GM08714 (cell line): ENCODE measurements around the gene KIAA1549.

Source experiments
- H3K4me3 ChIP-seq: fragments of 200-500 bp; sonication (Bioruptor generic); 2 replicates; pipeline ENCODE4 v1.5.1; 2014; ENCODE audit warnings: mild to moderate bottlenecking, low read length, inconsistent platforms
- ZNF274 ChIP-seq: IDR thresholded peaks from 2 replicates; pipeline ENCODE4 v1.6.1; 2012; ENCODE audit warnings: mild to moderate bottlenecking, low read depth, low read length

Gene KIAA1549

GRCh38 chr7:138864667-138865066, 116.5 kb downstream of the KIAA1549 start:
- no peak overlapping the region for H3K4me3 ChIP-seq
- no peak for TF ChIP-seq ZNF274

DNA sequence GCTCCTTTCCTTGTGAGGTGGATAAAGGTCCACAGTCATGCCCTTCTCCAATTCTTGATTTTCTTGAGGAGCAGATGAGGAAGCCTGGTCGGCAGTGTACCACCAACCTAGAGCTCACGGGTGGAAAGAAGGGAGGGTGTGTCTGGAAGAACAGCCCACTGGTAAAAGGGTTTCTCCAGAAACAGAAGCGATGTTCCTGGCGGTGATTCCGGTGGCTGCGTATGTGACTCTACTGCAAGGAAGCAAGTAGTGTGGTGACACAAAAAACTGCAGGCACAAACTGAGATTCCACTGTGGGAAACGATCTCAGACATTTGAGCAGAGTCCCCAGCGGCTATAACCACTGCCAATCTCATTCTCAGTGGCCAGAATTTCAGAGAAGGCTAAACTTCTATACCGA, 117.3 kb downstream of the KIAA1549 start:
- no peak overlapping the region for H3K4me3 ChIP-seq
- no peak for TF ChIP-seq ZNF274

- TF ChIP-seq ZNF274, result no peak
- no peak overlapping the region for H3K4me3 ChIP-seq
These were observed 120.1 kb downstream of the KIAA1549 start for GRCh38 chr7:138861051-138861450.

DNA sequence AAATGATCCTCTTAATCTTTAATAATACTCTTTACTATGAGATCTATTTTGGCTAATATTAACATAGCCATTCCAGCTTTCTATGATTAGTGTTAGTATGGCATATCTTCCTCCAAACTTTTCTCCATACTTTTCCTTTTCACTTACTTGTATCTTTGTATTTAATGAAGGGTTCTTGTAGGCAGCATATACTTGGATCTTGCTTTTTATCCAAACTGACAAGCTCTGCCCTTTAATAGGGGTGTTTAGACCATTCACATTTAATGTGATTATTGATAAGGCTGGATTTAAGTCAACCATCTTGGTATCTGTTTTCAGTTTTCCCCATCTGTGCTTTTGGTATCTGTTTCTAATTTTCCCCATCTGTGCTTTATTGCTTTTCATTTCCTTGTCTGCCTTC, 123.5 kb downstream of the KIAA1549 start:
- H3K4me3 ChIP-seq, result no peak overlapping the region
- TF ChIP-seq ZNF274, result no peak

- no peak for TF ChIP-seq ZNF274
- H3K4me3 ChIP-seq, result no peak overlapping the region
These were observed 127.0 kb downstream of the KIAA1549 start for GRCh38 chr7:138854115-138854645.

DNA sequence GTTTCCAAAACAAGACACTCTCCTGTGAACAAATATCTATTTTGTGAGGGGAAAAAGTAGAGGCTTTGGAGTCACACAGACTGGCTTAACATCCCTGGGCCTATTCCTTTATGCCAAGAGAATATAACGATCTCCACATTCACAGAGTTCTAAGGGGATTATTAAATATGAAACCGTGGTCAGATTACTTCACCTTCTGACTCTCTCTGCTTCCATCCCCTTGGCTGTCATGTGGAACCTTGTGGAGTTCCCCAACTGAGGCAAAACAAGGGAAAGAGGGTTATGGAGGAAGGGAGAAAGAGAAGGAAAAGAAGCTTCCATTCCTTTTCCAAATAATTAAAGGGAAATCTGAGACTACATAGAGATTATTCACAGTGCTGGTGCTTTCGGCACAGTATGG, 127.7 kb downstream of the KIAA1549 start:
- no peak for TF ChIP-seq ZNF274
- H3K4me3 ChIP-seq, result no peak overlapping the region

GRCh38 chr7:138852469-138852868, 128.7 kb downstream of the KIAA1549 start:
- TF ChIP-seq ZNF274, result no peak
- H3K4me3 ChIP-seq, result no peak overlapping the region

DNA sequence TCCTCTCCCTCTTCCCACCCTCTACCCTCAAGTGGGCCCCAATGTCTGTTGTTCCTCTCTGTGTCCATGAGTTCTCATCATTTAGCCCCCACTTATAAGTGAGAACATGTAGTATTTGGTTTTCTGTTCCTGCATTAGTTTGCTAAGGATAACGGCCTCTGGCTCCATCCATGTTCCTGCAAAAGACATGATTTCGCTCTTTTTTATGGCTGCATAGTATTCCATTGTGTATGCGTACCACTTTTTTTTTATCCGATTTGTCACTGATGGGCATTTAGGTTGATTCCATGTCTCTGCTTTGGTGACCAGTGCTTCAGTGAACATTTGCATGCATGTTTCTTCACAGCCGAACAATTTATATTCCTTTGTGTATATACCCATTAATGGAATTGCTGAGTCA, 131.5 kb downstream of the KIAA1549 start:
- no peak for TF ChIP-seq ZNF274
- H3K4me3 ChIP-seq, result no peak overlapping the region

DNA sequence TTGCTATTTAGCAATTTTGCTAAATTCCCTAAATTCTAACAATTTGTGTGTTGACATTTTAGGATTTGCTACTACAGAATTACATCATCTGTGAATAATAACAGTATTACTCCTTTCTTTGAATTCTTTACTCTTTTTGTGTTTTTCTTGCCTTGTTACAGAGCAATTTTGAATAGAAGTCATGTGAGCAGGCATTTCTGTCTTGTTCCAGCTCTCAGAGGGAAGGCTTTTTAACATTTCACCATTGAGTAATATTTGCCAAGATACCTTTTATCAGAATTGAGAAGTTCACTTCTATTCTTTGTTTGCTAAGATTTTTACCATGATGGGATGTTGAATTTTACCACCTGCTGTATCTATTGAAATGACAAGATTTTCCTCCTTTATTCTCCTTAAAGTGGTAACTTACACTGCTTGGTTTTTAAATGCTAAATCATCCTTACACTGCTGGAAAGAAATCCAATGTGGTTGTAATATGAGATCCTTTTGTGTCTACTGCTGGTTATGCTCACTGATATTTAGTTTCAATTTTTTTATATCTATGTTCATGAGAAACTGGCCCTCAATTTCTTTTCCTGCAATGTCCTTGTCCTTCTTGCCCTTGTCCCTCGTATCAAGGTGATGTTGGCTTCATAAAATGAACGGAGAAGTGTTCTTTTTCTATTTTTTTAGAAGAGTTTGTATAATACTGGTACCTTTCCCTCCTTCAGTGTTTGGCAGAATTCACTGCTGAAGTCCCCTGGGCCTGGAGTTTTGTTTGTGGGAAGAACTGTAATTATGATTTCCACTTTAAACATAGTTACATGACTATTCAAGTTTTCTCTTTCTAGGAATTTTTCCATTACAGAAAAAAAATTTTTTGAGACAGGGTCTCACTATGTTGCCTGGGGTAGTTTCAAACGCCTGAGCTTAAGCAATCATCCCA, 132.9 kb downstream of the KIAA1549 start:
- TF ChIP-seq ZNF274, result no peak
- H3K4me3 ChIP-seq, result no peak overlapping the region

- no peak overlapping the region for H3K4me3 ChIP-seq
- no peak for TF ChIP-seq ZNF274
These were observed 135.5 kb downstream of the KIAA1549 start for GRCh38 chr7:138845711-138846110.

DNA sequence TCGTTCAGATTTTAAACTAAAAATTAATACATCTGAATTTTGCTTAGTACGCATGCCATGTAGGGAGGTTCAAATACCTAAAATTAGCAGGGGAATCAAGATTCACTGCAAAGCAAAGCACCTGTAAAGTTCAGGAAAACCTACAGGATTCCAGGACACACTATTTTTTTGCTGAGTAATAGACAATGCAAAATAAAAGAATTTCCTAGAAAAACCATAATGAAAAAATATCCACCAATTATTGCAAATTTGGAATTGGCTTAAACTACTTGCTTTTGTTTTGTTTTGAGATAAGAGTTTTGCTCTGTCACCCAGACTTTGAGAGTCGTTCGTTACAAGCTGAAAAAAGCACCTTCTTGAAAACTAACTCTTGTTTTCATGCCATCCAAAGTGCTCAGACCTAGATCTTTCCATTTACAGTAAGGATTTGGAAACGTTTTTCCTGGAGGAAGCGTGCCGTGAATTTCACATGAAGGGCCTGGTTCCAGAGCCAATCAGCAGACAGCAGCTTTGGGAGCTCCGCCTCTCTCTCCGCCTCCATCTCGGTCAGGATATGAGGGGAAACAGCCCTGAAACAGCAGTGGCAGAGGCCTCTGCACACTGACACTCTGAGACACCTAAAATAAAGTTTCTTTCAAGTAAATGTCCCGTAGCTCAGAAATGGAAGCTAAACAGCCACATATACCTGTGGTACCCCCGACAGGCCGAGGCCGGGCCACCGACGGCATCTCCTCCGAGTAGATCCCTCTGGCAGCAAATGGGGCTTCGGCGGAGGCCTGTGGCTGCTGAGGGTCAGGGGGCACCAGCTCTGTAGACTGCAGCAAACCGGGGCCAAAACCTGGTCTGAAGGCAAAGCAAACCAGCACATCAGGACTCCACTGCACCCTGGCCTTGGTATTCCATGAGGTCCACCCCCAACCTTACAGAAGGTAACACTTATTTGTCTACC, 137.3 kb downstream of the KIAA1549 start:
- H3K4me3 ChIP-seq, result no peak overlapping the region
- no peak for TF ChIP-seq ZNF274

- TF ChIP-seq ZNF274, result no peak
- no peak overlapping the region for H3K4me3 ChIP-seq
These were observed 139.1 kb downstream of the KIAA1549 start for GRCh38 chr7:138842111-138842510.

GRCh38 chr7:138838166-138838565, 143.0 kb downstream of the KIAA1549 start:
- H3K4me3 ChIP-seq, result no peak overlapping the region
- TF ChIP-seq ZNF274, result no peak

- TF ChIP-seq ZNF274, result no peak
- H3K4me3 ChIP-seq, result no peak overlapping the region
These were observed 143.6 kb downstream of the KIAA1549 start for GRCh38 chr7:138837627-138838026.

DNA sequence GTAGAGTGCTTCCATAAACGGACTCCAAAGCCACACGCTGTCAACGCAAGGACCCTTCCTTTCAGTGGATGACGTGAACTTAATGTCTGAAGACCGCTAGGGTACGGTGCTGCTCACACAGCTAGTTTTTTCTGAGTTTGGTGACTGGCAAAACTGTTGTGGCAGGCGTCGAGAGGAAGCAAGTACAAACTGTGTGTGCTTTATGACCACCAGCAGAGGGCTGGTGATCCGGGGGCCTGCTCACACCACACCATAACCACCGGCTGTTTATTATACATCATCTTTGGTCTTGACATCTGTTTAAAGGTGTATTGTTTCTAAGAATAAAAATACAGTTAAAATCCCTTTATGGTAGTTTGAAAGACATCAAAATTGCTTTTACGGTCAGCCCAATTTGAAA, 146.1 kb downstream of the KIAA1549 start:
- TF ChIP-seq ZNF274, result no peak
- no peak overlapping the region for H3K4me3 ChIP-seq
